Measurements from ENCODE around the gene LRRC3.
"Not testable (repeated sequence)": the region's sequence is repeated elsewhere in the genome, so short reads cannot be mapped to it uniquely, and the experiment has no call there.

The LRRC3 gene, protein sequence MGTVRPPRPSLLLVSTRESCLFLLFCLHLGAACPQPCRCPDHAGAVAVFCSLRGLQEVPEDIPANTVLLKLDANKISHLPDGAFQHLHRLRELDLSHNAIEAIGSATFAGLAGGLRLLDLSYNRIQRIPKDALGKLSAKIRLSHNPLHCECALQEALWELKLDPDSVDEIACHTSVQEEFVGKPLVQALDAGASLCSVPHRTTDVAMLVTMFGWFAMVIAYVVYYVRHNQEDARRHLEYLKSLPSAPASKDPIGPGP

DNA sequence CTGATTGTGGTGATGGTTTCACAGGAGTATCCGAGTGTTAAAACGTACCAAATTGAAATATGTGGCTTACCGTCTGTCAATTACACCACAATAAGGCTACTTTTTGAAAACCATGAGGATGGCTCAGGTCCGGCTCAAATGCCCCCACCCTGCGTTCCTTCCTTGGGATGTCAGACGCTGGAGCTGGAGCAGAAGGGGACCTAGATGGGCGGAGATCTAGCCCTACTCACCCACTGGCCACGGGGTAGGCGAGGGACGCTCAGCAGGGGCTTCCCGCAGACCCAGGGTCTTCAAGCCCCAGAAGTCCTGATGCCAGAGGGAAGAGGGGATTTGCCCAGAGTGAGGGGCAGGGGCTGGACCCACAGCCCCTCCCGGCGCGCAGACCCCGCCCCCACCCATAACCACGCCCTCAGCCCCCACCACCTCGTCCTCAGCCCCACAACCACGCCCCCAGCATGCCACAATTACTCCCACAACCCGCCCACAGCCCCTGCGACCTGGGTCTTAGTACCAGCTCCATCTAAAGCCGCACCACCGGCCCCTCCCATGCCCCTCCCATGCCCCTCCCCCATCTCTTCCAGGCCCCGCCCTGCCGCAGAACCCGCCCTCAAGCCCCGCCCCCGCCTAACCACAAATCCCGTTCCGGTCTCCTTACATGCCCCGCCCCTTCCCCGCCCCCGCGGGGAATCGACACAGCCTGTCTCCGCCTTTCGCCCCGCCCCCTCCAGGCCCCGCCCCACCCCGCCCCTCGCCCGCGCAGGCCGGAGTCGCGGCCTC lies at the start of gene LRRC3:
TSS of gene LRRC3 (plus strand) at position 764 of the 777 bp plus-strand sequence. CDS start 1,135 bp downstream, outside the sequence.
- no peak for DNase-seq

DNA sequence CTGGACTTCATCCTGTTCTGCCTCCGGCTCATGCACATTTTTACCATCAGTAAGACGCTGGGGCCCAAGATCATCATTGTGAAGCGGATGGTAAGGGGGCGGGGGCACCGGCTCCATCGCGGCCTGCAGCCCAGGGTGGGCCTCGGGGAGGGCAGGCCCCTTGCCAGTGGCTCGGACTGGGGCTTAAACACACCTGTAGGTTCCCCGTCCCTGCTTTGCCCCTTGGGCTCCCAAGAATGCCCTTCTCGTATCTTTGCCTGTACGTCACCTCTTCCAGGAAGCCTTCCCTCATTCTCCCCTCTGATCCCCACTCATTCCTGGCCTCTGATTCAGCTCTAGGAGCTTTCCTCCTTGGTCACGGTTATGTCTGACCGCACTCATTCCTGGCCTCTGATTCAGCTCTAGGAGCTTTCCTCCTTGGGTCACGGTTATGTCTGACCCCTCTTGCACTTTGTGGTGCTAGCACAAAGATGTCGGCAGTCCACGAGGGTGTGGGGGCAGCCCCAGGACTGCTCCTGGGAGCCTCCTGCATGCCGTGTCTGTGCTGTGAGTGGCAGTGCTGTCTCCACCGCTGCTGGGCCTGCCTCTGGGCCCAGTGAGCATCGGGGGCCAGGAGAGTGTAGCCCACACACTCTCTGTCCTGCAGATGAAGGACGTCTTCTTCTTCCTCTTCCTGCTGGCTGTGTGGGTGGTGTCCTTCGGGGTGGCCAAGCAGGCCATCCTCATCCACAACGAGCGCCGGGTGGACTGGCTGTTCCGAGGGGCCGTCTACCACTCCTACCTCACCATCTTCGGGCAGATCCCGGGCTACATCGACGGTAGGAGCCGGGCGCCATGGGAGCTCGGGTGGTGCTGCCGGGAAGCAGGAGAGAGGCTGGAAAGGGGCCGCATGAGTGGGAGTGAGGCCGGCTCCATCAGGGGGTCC lies 49.1 kb upstream of the LRRC3 start:
- DNase-seq = no peak

DNA sequence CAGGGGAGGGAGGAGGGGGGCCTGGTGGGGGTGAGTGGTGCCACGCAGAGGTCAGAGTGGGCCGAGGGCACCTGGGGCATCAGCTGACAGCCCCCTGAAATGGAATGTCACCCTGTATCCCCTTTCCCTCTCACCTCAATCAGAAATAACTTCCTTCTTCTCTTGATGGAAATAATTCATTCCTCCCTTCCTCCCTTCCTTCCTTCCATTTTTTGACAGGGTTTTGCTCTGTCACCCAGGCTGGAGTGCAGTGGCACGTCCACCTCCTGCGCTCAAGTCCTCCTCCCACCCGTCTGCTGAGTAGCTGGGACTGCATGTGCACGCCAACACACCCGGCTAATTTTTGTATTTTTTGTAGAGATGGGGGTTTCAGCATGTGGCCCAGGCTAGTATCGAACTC lies 48.4 kb upstream of the LRRC3 start:
- no peak for DNase-seq

DNA sequence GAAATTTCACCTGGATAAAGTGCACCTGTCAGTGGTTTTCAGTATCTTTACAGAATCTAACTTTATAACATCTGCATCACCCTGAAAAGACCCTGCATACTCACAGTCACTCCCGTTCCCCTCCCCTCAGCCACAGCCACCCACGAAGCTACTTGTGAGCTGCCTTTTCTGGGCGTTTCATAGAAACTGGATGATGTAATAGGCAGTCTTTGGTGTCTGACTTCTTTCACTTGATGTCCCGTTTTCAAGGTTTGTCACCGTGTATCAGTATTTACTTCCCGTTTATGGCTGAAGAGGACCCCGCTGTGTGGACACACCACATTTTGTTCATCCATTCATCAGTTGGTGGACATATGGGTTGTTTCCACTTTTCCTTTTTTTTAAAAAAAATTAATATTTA lies 47.8 kb upstream of the LRRC3 start:
- no peak for DNase-seq

DNA sequence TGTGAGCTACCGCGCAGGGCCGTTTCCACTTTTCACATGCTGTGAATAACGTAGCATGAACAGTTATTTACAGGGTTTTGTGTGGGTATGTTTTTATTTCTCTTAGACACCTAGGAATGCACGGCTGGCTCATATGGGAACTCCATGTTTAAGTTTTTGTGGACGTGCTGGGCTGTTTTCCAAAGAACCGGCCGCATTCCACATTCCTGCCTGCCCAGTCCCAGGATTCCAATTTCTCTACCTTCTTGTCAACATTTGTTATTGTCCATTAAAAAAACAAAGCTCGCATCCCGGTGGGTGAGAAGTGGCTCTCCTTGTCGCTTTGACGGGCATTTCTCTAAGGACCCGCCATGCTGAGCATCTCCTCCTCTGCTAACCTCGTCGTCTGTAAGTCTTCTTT lies 47.1 kb upstream of the LRRC3 start:
- no peak for DNase-seq

DNA sequence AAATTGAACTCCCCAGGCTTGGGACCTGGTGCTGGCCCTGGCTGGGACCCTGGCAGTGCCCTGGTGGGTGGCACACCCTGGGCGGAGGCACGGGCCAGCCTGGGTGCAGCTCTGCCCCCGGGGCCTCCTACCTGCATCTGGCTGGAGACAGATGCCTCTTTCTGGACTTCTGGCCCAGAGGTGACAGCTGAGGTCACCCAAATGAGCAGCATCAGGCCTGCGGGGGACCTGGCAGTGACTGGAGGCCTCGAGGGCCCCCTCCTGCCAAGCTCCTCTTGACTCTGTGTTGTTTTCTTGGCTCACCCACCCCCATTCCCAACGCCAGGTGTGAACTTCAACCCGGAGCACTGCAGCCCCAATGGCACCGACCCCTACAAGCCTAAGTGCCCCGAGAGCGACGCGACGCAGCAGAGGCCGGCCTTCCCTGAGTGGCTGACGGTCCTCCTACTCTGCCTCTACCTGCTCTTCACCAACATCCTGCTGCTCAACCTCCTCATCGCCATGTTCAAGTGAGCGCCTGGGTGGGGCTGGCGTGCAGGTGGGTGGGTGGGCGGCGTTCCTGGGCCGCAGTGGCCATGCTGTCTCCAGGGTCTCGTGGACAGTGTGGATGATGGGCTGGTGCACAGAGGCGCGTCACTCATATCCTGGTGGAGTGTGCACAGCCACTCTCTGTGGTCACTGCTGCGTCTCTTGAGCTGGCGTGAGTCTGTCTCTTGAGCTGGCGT lies 41.6 kb upstream of the LRRC3 start:
- DNase-seq = no peak

DNA sequence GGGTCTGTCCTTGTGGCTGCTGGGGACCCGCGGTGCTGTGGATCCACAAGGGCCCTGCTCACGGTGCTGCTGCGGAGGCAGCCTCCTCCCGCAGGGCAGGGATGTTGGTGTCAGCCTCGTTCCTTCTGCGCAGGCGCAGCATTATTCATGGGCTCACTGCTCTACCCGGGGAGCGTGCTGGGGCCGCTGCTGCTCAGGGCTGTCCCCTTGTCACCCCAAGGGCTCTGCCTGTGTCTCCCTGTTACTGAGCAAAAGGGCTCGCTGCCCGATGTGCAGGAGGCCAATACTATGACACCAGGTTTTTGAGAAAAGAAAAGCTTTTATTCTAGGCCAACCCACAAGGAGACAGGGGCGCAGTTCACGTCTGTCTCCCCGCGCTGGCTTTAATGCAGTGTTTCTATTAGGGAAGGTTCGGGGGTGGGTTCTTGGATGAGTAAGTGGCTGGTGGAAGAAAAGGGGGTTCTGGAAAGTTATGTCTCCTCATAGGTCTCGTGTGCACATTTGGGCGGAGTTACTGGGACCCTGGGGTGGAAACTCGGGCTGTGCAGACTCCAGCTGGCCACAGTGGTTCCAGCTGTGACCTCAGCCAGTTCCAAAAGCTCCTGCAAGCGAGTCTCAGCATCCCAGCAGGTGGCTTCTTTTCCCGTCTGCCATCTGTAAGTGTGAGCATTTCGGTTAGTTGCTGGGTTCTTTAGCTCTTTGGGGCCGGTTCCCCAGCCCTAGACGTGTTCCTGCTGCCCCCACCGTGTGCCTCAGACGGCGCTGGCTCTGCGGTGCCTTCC lies 40.8 kb upstream of the LRRC3 start:
- DNase-seq = no peak

DNA sequence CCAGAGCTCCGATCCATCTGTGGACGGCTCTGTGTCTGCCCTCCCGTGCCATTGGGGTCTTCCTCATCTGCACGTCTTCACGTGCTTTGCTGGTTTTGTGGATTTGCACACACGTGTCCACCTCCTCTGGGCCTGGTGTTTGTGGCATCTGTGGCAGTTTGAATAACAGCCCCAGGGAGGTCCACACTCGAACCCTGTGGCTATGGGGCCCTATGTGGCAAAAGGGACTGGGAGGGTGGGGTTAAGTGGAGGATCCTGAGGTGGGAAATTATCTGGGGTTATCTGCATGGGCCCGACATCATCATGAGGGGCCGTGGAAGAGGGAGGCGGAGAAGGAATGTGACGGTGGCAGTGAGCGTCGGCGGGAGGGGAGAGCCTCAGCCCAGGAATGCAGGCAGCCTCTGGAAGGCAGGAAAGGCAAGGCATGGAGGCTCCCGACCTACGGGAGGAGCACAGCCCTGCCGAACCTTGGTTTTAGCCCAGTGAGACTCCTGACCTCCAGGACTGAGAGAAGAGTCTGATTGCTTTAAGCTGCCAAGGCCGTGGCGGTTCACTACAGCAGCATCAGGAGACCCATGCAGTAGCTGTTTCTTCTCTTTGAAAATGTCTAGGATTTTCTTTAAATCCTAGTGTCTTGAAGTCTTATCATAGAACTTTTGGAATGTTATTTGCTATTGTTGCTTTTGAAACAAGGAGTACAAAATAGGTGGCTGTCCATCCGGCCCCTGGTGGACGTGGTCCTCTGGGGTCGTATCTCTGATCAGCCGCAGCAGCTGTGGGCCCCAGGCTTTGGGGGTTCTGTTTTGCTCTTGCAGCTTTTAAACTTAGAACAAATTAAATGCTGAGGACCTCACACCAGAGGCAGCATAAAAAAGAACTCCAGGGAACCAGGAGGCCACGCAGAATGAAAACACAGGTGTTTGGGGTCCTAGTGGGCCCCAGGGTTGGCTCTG lies 40.0 kb upstream of the LRRC3 start:
- DNase-seq = no peak

DNA sequence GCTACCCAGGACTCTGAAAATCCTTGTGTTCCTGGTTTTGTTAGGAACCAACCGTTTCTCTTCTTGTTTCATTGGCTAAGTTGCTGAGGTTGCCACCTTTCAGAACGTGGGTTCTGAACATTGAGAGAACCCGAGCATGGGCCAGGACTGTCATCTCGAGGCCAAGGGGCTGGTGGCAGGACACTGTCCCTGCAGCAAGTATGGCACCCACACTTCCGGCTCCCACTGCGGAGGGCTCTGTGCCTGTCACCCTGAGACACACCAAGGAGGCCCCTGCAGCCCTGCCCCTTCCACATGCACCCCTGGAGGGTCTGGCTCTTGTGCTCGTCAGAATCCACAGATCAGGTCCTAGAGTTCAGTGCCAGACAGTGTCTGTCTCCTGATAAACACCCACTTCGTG lies 39.1 kb upstream of the LRRC3 start:
- no peak for DNase-seq

DNA sequence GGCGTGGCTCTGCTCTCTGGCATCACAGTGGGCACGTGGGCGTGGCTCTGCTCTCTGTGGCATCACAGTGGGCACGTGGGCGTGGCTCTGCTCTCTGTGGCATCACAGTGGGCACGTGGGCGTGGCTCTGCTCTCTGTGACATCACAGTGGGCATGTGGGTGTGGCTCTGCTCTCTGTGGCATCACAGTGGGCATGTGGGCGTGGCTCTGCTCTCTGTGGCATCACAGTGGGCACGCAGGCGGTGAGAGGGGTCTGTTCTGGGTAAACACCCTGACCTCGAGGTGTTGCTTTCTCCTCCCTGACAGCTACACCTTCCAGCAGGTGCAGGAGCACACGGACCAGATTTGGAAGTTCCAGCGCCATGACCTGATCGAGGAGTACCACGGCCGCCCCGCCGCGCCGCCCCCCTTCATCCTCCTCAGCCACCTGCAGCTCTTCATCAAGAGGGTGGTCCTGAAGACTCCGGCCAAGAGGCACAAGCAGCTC lies 37.6 kb upstream of the LRRC3 start:
- DNase-seq = not testable (repeated sequence)

DNA sequence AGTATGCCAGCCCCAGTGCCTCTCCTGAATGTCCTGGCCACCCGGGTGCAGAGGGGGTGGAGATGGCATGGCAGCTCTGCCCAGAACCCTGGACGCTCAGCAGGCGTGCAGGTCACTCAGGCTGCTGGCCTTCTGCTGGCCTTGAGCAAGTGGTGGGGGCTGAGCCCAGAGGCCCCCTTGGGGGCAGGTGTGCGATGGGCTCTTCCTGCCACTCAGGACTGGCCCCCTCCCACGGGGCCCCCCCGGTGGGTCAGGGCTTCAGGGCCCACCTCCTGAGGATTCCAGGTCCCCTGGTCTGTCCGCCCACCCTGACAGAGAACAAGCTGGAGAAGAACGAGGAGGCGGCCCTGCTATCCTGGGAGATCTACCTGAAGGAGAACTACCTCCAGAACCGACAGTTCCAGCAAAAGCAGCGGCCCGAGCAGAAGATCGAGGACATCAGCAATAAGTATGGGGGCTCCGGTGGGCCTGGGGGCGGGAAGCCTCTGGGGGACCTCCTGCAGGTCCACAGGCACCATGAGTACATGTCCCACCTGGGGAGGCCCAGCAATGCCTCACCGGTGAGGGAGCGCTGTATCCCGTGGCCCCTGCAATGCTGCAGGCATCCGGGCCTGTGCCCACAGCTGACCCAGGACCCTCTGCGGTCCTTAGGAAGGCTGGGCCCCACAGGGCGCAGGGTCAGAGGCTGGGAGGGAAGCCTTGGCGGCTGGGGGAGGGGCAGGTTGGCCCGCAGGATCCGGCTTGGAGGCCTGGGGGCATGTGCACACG lies 37.0 kb upstream of the LRRC3 start:
- no peak for DNase-seq

DNA sequence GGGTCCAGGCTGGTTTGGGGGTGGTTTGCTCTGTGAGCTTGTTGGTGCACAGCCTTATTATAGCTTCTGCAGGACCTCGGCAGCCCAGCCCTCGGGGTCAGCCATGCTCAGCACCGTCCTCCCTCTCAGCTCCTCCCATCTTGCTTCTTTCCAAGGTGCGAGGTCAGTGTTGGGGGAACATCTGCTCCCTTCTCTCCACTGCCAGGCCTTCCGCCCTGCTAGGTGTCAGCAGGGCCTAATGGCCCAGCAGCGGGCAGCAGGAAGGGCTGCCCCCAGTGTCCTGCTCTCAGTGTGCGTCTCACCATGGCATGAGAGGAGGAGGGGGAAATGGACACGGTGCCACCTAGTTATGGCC lies 36.5 kb upstream of the LRRC3 start:
- DNase-seq = no peak

DNA sequence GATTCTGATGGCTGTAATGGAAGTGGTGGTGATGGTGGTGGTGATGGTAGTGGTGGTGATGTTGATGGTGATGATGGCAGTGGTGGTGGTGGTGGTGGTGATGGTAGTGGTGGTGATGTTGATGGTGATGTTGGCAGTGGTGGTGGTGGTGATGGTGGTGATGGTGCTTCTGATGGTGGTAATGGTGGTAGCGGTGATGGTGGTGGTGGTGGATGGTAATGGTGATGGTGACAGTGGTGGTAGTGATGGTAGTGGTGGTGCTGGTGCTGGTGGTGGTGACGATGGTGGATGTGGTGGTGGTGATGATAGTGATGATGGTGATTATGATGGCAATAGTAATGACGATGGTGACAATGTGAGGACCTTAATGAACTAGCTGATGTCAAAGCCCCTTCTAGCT lies 35.6 kb upstream of the LRRC3 start:
- no peak for DNase-seq

DNA sequence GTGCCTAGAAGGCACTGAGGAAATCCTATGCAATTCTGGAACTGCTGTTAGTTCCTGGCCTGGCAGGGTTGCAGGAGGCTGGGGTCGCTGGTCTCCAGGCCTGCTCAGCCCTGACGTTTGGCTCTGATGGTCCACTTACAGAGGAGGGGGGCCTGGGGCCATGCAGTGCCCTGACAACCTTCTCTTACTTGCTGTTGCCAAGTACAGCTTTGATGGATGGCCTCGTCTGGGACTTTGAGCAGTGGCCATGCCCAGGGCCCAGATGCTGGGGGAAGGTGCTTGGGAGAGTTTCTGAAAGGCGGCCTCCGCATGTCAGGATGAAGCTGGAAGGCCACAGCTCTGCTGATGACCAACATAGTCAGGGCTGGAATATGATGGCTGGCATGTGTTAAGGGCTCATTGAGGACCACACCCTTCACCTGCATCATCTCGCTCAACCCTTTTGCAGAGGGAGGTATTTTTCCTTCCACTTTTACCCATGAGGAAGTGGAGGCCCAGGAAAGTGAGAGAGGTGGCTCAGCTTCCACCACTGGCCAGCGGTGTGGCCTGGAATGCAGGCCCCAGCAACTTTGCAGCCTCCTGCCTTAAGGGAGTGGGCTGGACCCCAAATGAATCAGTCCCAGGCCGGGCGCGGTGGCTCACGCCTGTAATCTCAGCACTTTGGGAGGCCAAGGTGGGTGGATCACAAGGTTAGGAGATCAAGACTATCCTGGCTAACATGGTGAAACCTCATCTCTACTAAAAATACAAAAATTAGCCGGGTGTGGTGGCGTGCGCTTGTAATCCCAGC lies 34.7 kb upstream of the LRRC3 start:
- no peak for DNase-seq

DNA sequence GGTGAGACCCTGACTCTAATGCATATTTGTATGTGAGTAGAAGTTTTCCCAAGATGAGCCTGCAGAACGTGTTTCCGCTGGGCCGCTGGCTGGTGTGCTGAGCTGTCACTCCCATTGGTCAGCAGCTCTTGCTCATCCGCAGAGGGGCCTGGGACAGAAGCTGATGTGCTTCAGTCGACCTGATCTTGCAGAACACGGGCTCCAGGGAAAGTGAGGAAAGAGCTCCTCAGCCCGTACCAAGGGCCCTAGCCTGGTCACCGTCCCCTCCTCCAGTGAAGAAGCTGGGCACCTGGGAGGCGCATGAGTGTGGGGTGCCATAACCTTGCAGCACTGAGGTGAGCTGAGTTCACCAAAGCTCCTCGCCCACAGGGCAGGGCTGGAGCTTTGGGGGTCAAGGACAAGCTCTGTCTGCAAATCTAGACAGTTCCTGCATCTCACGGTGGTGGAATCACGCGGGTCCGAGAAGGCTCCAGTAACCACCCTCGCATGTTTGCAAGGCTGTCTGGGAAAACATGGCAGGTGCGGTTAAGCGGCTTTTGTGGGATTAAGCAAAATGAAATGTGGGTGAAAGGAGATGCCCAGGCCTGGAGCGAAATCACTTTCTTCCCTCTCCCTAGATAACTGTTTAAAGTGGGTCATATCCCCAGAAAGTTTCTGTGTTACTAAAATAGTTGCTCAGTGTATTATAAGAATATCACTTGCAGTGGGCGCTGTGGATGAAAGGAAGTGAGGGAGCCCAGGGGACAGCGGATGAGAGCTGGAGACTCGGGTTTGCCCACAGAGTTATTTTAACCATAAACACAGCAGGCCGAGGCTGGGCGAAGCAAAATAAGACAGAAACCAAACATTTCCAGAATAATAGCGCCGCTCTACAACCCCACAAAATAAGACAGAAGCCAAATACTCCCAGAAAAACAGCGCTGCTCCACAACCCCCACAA lies 33.1 kb upstream of the LRRC3 start:
- DNase-seq = no peak

DNA sequence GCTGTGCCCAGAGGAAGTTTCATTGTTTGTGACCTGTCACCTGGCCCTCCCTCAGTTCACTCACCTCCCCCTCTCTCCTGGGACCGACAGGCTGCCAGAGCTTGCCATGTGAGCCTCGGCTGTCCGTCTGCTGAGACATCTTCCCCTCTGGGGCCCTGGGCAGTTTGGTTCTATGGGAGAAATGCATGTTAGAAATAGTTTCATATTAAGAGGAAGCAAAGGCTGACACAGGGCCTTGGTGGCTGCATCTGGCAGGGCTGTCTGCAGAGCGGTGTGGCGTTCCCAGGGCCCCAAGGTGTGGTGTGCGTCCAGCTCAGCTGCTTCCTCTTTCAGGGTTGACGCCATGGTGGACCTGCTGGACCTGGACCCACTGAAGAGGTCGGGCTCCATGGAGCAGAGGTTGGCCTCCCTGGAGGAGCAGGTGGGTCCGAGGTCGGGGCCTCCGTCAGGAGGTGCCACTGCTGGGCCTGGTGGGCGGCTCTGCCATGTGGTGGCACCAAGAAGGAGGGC lies 31.9 kb upstream of the LRRC3 start:
- DNase-seq = no peak

DNA sequence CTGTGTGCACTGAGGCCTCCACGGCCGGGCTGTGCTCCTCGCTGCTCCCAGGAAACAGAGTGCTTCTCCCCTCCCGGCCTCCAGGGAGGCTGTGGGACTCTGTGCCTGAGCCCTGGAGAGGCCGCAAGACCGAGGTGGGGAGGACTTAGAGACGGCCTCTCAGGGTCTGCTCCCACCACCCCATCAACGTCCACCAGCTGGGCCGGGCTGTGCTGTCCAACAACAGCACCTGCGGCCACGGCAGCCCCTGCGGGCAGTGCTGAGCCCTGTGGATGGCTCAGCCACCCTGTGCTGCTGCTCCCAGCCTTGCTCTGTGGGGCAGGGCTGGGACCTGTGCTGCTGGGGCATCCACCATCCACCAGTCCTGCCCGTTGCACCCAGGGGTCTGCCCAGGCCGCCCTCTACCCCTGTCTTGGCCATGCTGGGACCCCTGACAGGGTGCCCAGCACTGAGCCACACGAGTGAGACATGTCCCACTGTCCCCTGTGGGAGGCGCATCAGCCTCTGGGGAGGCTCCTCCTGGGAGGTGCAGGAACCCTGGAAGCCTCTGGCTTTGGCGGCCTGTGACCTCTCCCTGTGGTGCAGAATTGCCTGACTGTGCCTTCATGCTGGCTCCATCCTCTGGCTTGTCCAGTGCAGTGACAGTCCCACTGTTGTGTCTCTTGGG lies 31.2 kb upstream of the LRRC3 start:
- no peak for DNase-seq
